ENCODE measurements around the gene TSPAN14.
"Not testable (repeated sequence)": the region's sequence is repeated elsewhere in the genome, so short reads cannot be mapped to it uniquely, and the experiment has no call there.

TSPAN14 gene

GRCh38 chr10:80453842-80454512, at the start of gene TSPAN14:
Gene TSPAN14 (plus strand): TSS chr10:80454310. CDS start chr10:80489234, 34,924 bp downstream.
- no peak for DNase-seq

GRCh38 chr10:80405035-80405434, 49.1 kb upstream of the TSPAN14 start:
- no peak for DNase-seq

- DNase-seq: no peak
These were observed 48.5 kb upstream of the TSPAN14 start for GRCh38 chr10:80405626-80406025.

- DNase-seq: no peak
These were observed 47.9 kb upstream of the TSPAN14 start for GRCh38 chr10:80406204-80406603.

GRCh38 chr10:80407812-80408241, 46.3 kb upstream of the TSPAN14 start:
- DNase-seq: no peak

GRCh38 chr10:80408242-80409101, 45.6 kb upstream of the TSPAN14 start, which contains the start of gene PRXL2A:
Gene PRXL2A (plus strand): TSS chr10:80408551. CDS start chr10:80420468, 11,917 bp downstream.
- DNase-seq: no peak

- DNase-seq: no peak
These were observed 45.0 kb upstream of the TSPAN14 start for GRCh38 chr10:80409121-80409520.

GRCh38 chr10:80410122-80410521, 44.0 kb upstream of the TSPAN14 start:
- DNase-seq: no peak

- no peak for DNase-seq
These were observed 43.4 kb upstream of the TSPAN14 start for GRCh38 chr10:80410578-80411145.

GRCh38 chr10:80411267-80411668, 42.8 kb upstream of the TSPAN14 start:
- DNase-seq: no peak

GRCh38 chr10:80411681-80412220, 42.4 kb upstream of the TSPAN14 start:
- DNase-seq: no peak

GRCh38 chr10:80412486-80412885, 41.6 kb upstream of the TSPAN14 start:
- DNase-seq: no peak

GRCh38 chr10:80413271-80413996, 40.7 kb upstream of the TSPAN14 start:
- DNase-seq: no peak

GRCh38 chr10:80414142-80414895, 39.8 kb upstream of the TSPAN14 start:
- DNase-seq: peak; percentile 1

GRCh38 chr10:80415734-80416478, 38.2 kb upstream of the TSPAN14 start:
- DNase-seq: no peak

- DNase-seq: no peak
These were observed 37.5 kb upstream of the TSPAN14 start for GRCh38 chr10:80416479-80417098.

- DNase-seq: not testable (repeated sequence)
These were observed 36.9 kb upstream of the TSPAN14 start for GRCh38 chr10:80417256-80417655.

GRCh38 chr10:80421050-80421706, 32.9 kb upstream of the TSPAN14 start:
- no peak for DNase-seq

GRCh38 chr10:80421707-80422536, 32.2 kb upstream of the TSPAN14 start:
- DNase-seq: no peak

Data from NCI-H2081 treated with DMSO at 0.1 percent for 48 hours (cell line).